AG20443 (cell line): ENCODE data around the gene CFAP77.

Experiments used
- DNase-seq: peaks from one replicate; pipeline ENCODE4 v3.0.0; 2012; ENCODE audit warnings: low spot score, mixed read lengths

The CFAP77 gene

GRCh38 chr9:132451276-132451675 is 41.3 kb downstream of the CFAP77 start:
- no peak for DNase-seq

GRCh38 chr9:132456241-132456640 is 46.2 kb downstream of the CFAP77 start:
- no peak for DNase-seq

GRCh38 chr9:132457504-132458236 is 47.7 kb downstream of the CFAP77 start:
- DNase-seq, result no peak

GRCh38 chr9:132458432-132458831 is 48.4 kb downstream of the CFAP77 start:
- DNase-seq, result no peak

GRCh38 chr9:132459661-132460060 is 49.6 kb downstream of the CFAP77 start:
- DNase-seq, result no peak

- DNase-seq, result no peak
Observed at GRCh38 chr9:132460240-132460639, 50.2 kb downstream of the CFAP77 start.

GRCh38 chr9:132461281-132461896 is 51.4 kb downstream of the CFAP77 start:
- DNase-seq, result no peak

- DNase-seq, result no peak
Observed at GRCh38 chr9:132461971-132462370, 52.0 kb downstream of the CFAP77 start.

- no peak for DNase-seq
Observed at GRCh38 chr9:132464547-132464946, 54.5 kb downstream of the CFAP77 start.

- no peak for DNase-seq
Observed at GRCh38 chr9:132465131-132465635, 55.2 kb downstream of the CFAP77 start.

GRCh38 chr9:132472199-132472598 is 62.2 kb downstream of the CFAP77 start:
- no peak for DNase-seq

- no peak for DNase-seq
Observed at GRCh38 chr9:132472599-132472998, 62.6 kb downstream of the CFAP77 start.

- no peak for DNase-seq
Observed at GRCh38 chr9:132474253-132474652, 64.2 kb downstream of the CFAP77 start.

GRCh38 chr9:132478353-132479050 is 68.5 kb downstream of the CFAP77 start:
- DNase-seq, result no peak

GRCh38 chr9:132479733-132480132 is 69.7 kb downstream of the CFAP77 start:
- no peak for DNase-seq

GRCh38 chr9:132481053-132481849 is 71.2 kb downstream of the CFAP77 start:
- DNase-seq, result no peak

GRCh38 chr9:132482196-132482813 is 72.3 kb downstream of the CFAP77 start:
- no peak for DNase-seq

- DNase-seq, result no peak
Observed at GRCh38 chr9:132485393-132485792, 75.4 kb downstream of the CFAP77 start.

GRCh38 chr9:132486706-132487350 is 76.8 kb downstream of the CFAP77 start:
- DNase-seq, result no peak

- no peak for DNase-seq
Observed at GRCh38 chr9:132487351-132487791, 77.4 kb downstream of the CFAP77 start.

- DNase-seq, result no peak
Observed at GRCh38 chr9:132487980-132488535, 78.0 kb downstream of the CFAP77 start.
